ENCODE data around the gene NECTIN2.
"Not testable (repeated sequence)": the region's sequence is repeated elsewhere in the genome, so short reads cannot be mapped to it uniquely, and the experiment has no call there.

NECTIN2 gene

DNA sequence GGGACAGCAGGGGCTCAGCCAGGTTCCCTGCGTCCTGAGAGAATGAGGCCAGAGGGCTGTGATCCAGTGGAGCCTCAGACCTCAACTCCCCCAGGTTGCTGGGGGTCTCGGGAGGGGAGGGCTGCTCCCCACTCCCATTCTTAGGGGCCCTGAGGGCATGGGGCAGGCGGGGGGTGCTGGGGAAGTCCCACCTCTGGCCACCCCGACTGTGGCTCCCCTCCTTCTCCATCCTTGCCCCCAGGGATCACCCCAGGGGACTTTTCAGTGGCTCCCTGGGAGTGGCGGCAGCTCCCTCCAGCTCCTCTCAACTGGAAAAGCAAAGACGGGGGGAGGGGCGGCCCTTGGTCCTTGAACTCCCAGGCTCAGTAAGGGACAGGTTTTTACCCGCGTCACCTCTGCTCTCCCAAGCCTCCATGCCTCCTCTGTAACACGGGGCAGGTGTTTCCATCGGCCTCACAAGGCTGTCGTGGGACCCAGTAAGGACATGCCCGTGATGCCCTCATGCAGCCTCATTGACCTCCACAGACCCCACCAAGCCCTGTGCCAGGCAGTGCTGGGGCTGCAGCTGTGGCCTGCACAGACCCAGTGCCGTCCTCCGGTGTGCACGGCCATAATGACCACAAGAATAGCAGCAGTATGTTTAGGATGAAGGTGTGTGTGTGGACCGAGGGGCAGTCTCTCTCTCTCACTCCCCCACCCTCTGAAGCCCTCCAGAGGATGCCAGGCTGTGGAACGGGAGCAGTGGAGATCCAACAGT is 33.4 kb downstream of the NECTIN2 start:
- FAIRE-seq (no peak), DNase-seq (ENCODE audit: insufficient read length) (no peak)
- TF ChIP-seq POLR2A (IDR thresholded peaks at IDR 0.05; ENCODE audit: low read depth, low read length) (no peak), TAF1 (IDR thresholded peaks at IDR 0.05; ENCODE audit: borderline replicate concordance, low read depth, low read length) (no peak)

DNA sequence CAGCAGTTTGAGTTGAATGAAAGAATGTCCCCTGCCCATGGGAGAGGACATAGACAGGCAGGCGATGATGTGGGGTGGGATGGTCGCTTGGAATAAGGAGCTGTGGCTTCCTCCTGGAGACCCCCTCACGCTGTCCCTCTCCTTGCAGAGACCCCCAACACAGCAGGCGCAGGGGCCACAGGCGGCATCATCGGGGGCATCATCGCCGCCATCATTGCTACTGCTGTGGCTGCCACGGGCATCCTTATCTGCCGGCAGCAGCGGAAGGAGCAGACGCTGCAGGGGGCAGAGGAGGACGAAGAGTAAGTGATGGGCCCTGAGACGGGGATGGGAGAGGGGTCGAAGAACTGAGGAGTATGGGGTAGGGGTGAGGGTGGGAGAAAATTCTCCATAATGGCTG is 36.0 kb downstream of the NECTIN2 start:
- no peak for TF ChIP-seq TAF1 (IDR thresholded peaks at IDR 0.05; ENCODE audit: borderline replicate concordance, low read depth, low read length)
- TF ChIP-seq POLR2A (IDR thresholded peaks at IDR 0.05; ENCODE audit: low read depth, low read length) = no peak
- no peak for FAIRE-seq
- no peak for DNase-seq (ENCODE audit: insufficient read length)

- DNase-seq (ENCODE audit: insufficient read length); FAIRE-seq: not testable (repeated sequence)
Observed at GRCh38 chr19:44882619-44883397, 36.7 kb downstream of the NECTIN2 start.

DNA sequence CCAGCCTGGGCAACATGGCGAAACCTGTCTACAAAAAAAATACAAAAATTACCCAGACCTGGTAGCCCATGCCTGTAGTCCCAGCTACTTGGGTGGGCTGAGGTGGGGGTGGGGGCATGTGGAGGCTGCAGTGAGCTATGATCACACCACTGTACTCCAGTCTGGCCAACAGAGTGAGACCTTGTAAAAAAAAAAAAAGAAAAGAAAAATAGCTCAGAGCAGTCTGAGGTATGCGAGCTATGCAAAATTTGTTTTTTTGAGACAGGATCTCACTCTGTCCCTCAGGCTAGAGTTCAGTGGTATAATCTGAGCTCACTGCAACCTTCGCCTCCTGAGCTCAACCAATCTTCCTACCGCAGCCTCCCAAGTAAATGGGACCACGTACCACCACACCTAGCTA is 37.8 kb downstream of the NECTIN2 start:
- no peak for FAIRE-seq
- no peak for DNase-seq (ENCODE audit: insufficient read length)
- TF ChIP-seq TAF1 (IDR thresholded peaks at IDR 0.05; ENCODE audit: borderline replicate concordance, low read depth, low read length) = no peak
- no peak for TF ChIP-seq POLR2AphosphoS5 (IDR thresholded peaks at IDR 0.05; ENCODE audit: low read depth, low read length)
- TF ChIP-seq POLR2A (IDR thresholded peaks at IDR 0.05; ENCODE audit: low read depth, low read length) = no peak

DNA sequence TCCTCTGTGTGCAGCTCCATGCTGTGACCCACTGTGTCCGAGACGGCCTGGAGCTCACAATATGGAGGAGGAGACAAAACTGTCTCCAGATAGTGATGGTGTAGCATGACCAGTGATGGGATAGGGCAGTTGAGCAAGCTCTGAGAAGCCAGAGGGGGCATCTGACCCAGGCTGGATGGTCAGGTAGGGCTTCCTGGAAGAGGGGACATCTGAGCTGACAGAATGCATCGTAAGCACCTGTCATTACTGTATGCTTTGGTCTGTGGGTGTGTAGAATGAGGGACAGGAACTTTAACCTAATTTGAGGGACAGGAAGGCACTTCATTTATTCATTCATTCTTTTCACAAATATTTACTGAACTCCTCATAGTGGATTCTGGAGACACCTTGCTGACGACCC is 38.5 kb downstream of the NECTIN2 start:
- TF ChIP-seq POLR2A (IDR thresholded peaks at IDR 0.05; ENCODE audit: low read depth, low read length) (no peak), POLR2AphosphoS5 (IDR thresholded peaks at IDR 0.05; ENCODE audit: low read depth, low read length) (no peak), TAF1 (IDR thresholded peaks at IDR 0.05; ENCODE audit: borderline replicate concordance, low read depth, low read length) (no peak)
- FAIRE-seq (no peak), DNase-seq (ENCODE audit: insufficient read length) (no peak)

DNA sequence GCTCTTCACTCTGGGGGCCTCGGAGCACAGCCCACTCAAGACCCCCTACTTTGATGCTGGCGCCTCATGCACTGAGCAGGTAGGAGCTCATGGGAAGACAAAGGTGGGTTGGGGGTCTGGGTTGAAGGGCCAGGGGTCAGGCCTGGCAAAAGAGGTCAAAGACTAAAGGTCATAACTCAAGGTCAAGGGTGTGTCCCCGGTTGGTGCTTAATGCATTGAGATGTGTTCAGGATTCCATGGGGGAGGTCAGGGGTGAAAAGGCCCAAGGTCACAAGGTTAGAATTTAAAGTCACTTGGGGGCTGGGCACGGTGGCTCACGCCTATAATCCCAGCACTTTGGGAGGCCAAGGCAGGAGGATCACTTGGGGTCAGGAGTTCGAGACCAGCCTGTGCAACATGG is 40.0 kb downstream of the NECTIN2 start:
- no peak for DNase-seq (ENCODE audit: insufficient read length)
- no peak for TF ChIP-seq TAF1 (IDR thresholded peaks at IDR 0.05; ENCODE audit: borderline replicate concordance, low read depth, low read length)
- no peak for TF ChIP-seq POLR2A (IDR thresholded peaks at IDR 0.05; ENCODE audit: low read depth, low read length)
- no peak for TF ChIP-seq POLR2AphosphoS5 (IDR thresholded peaks at IDR 0.05; ENCODE audit: low read depth, low read length)

DNA sequence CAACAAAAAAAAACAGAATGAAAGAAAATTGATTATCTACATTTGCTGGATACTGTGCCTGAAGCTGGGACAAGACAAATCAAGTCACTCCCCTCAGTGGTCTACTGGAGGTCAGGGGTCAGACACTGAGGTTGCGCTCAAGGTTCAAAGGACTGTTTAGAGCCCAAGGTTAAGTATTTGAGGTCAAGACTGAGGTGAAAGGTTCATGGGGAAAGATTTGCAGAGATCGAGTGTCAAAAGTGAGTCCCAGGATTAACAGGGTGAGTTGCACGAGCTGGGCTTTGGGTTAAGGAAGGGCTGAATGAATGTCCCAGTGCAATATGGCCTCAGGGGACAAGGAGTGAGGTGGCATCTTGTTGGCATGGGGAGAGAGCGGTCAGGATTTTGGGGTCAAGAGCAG is 41.6 kb downstream of the NECTIN2 start:
- TF ChIP-seq TAF1 (IDR thresholded peaks at IDR 0.05; ENCODE audit: borderline replicate concordance, low read depth, low read length) (no peak), POLR2A (IDR thresholded peaks at IDR 0.05; ENCODE audit: low read depth, low read length) (no peak), POLR2AphosphoS5 (IDR thresholded peaks at IDR 0.05; ENCODE audit: low read depth, low read length) (no peak)
- FAIRE-seq = no peak
- no peak for DNase-seq (ENCODE audit: insufficient read length)

More for the DNA sequence above, 40.0 kb downstream of the NECTIN2 start:
- FAIRE-seq = no peak

GRCh38 chr19:44888335-44888734 is 42.2 kb downstream of the NECTIN2 start:
- FAIRE-seq = not testable (repeated sequence)

DNA sequence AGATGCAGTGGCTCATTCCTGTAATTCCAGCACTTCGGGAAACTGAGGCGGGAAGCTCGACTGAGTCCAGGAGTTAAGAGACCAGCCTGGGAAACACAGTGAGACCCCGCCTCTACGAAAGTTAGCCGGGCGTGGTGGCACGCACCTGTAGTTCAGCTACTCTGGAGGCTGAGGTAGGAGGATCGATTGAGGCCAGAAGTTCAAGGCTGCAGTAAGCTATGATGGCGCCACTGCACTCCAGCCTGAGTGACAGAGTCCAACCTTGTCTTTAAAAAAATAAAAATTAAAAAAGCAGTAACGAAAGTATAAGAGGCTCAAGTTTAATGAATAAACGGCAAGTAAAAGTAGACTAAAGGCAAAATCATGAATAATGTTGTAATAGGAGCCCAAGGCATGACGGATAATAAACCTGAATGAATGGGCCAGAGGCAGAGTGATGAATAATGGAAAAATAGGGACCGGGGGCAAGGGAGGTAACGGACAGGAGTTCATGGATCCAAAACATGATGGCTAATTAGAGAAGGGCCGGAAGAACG is 43.8 kb downstream of the NECTIN2 start:
- FAIRE-seq = no peak

More at GRCh38 chr19:44888335-44888734, 42.2 kb downstream of the NECTIN2 start:
- not testable (repeated sequence) for DNase-seq (ENCODE audit: insufficient read length)

GRCh38 chr19:44890366-44891015 is 44.4 kb downstream of the NECTIN2 start:
- TF ChIP-seq TAF1 (IDR thresholded peaks at IDR 0.05; ENCODE audit: borderline replicate concordance, low read depth, low read length) (peak; percentile 40; the same call in 1 of the 2 replicates), POLR2AphosphoS5 (IDR thresholded peaks at IDR 0.05; ENCODE audit: low read depth, low read length) (peak; percentile 67; the same call in 1 of the 2 replicates), POLR2A (IDR thresholded peaks at IDR 0.05; ENCODE audit: low read depth, low read length) (peak; percentile 77)
- peak; percentile 100 for FAIRE-seq

More for the DNA sequence above, 43.8 kb downstream of the NECTIN2 start:
- DNase-seq (ENCODE audit: insufficient read length) = no peak
- no peak for TF ChIP-seq POLR2AphosphoS5 (IDR thresholded peaks at IDR 0.05; ENCODE audit: low read depth, low read length)
- no peak for TF ChIP-seq TAF1 (IDR thresholded peaks at IDR 0.05; ENCODE audit: borderline replicate concordance, low read depth, low read length)
- TF ChIP-seq POLR2A (IDR thresholded peaks at IDR 0.05; ENCODE audit: low read depth, low read length) = no peak

GRCh38 chr19:44891016-44891882 is 45.2 kb downstream of the NECTIN2 start, which contains the start of gene TOMM40:
Gene TOMM40 (plus strand): TSS chr19:44891254. CDS start chr19:44891416, 162 bp downstream.
- FAIRE-seq (no peak), DNase-seq (ENCODE audit: insufficient read length) (no peak)
- TF ChIP-seq POLR2A (IDR thresholded peaks at IDR 0.05; ENCODE audit: low read depth, low read length) (peak; percentile 64; the same call in 1 of the 2 replicates), POLR2AphosphoS5 (IDR thresholded peaks at IDR 0.05; ENCODE audit: low read depth, low read length) (peak; percentile 57; the same call in 1 of the 2 replicates), TAF1 (IDR thresholded peaks at IDR 0.05; ENCODE audit: borderline replicate concordance, low read depth, low read length) (peak; percentile 19; the same call in 1 of the 2 replicates)

More at GRCh38 chr19:44890366-44891015, 44.4 kb downstream of the NECTIN2 start:
- peak; percentile 97 for DNase-seq (ENCODE audit: insufficient read length)
